ENCODE data around the gene SCRT2.

SCRT2 gene

GRCh38 chr20:669573-669972 is 6.0 kb downstream of the SCRT2 start:
- no peak for DNase-seq

GRCh38 chr20:668638-669037 is 7.0 kb downstream of the SCRT2 start:
- no peak for DNase-seq

- no peak for DNase-seq
Observed at GRCh38 chr20:668050-668449, 7.6 kb downstream of the SCRT2 start.

GRCh38 chr20:667351-668034 is 8.1 kb downstream of the SCRT2 start:
- DNase-seq, result peak in 3 of 6 experiments; percentile 2 to 16 (median 14)

- DNase-seq, result no peak
Observed at GRCh38 chr20:666877-667276, 8.7 kb downstream of the SCRT2 start.

- no peak for DNase-seq
Observed at GRCh38 chr20:665276-665675, 10.3 kb downstream of the SCRT2 start.

GRCh38 chr20:664576-664975 is 11.0 kb downstream of the SCRT2 start:
- DNase-seq, result no peak

GRCh38 chr20:664151-664550 is 11.5 kb downstream of the SCRT2 start:
- no peak for DNase-seq

GRCh38 chr20:663315-664090 is 12.1 kb downstream of the SCRT2 start:
- no peak for DNase-seq

GRCh38 chr20:662277-663192 is 13.1 kb downstream of the SCRT2 start:
- no peak for DNase-seq

- no peak for DNase-seq
Observed at GRCh38 chr20:661474-662270, 13.9 kb downstream of the SCRT2 start.

- no peak for DNase-seq
Observed at GRCh38 chr20:658731-659291, 16.8 kb downstream of the SCRT2 start.

GRCh38 chr20:658202-658601 is 17.4 kb downstream of the SCRT2 start:
- no peak for DNase-seq

- DNase-seq, result no peak
Observed at GRCh38 chr20:655726-656624, 19.6 kb downstream of the SCRT2 start.

- no peak for DNase-seq
Observed at GRCh38 chr20:654417-654750, 21.2 kb downstream of the SCRT2 start.

- no peak for DNase-seq
Observed at GRCh38 chr20:653590-654416, 21.8 kb downstream of the SCRT2 start.

- DNase-seq, result peak; percentile 4 to 40 (median 28)
Observed at GRCh38 chr20:653110-653589, 22.5 kb downstream of the SCRT2 start, which contains the start of gene SRXN1. Gene SRXN1, minus strand, starts transcription at chr20:653200. Its CDS starts 15 bp downstream, at chr20:653185.

- DNase-seq, result no peak
Observed at GRCh38 chr20:652615-653109, 22.9 kb downstream of the SCRT2 start.

GRCh38 chr20:651713-652614 is 23.6 kb downstream of the SCRT2 start:
- DNase-seq, result no peak

All from stimulated activated naive CD4-positive, alpha-beta T cell (primary cell).